Measurements from ENCODE around the gene ARL2.

The ARL2 gene

GRCh38 chr11:65045061-65045460, 31.1 kb downstream of the ARL2 start:
- in situ Hi-C loops (cut with MboI; ENCODE audit: low sequenced_read_pairs): no loop called here

- in situ Hi-C loops (cut with MboI; ENCODE audit: low sequenced_read_pairs): no loop called here
These were observed 31.8 kb downstream of the ARL2 start for GRCh38 chr11:65045728-65046127.

GRCh38 chr11:65047581-65048422, 33.8 kb downstream of the ARL2 start:
- in situ Hi-C loops (cut with MboI; ENCODE audit: low sequenced_read_pairs): no loop called here

GRCh38 chr11:65051398-65051858, 37.5 kb downstream of the ARL2 start:
- in situ Hi-C loops (cut with MboI; ENCODE audit: low sequenced_read_pairs): no loop called here

DNA sequence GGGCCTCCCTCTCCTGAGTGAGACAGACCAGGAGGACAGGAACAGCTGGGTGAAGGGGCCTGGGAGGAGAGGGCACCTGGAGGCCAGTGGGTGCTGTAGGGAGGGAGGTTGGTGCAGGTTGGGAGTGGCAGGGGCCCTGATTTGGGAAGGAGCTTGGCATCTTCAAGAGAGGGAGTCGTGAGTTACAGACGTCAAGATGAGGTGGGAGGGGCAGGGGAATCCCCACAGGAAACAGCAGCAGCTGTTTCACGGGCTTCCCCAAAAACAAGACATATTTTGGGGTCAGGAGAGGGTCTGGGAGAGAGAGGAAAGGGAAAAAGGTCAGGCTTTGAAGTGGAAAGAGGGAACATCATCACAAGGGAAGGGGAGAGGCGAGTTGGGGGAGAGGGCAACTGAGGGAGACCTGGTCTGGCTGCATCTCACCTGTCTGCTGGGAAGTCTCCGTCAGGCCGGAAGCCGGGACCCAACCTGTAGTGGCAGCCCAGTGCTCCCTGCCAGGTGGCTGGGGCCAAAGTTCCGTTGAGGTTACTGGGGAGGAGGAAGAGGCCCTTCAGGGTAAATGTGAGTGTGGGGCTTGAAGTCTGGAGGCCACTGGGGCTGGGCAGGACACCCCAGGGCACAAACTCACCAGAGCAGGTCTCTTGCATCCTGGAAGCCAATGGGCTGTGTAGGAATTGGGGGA, 40.0 kb downstream of the ARL2 start:
- in situ Hi-C loops (cut with MboI; ENCODE audit: low sequenced_read_pairs): no loop called here

DNA sequence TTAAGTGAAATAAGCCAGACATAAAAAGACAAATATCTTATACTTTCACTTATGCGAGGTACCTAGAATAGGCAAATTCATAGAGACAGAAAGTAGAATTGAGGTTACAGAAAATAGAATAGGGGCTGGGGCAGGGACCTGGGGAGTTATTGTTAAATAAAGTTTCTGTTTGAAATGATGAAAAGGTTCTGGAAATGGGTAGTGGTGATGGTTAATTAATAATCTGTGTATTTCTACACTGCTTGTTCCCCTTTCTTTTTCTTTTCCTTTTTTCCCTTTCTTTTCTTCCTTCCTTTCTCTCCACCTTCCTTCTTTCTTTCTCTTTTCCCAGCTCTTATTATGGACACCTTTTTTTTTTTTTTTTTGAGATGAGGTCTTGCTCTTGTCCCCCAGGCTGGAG, 41.6 kb downstream of the ARL2 start:
- in situ Hi-C loops (cut with MboI; ENCODE audit: low sequenced_read_pairs): no loop called here

GRCh38 chr11:65056999-65057398, 43.0 kb downstream of the ARL2 start:
- in situ Hi-C loops (cut with MboI; ENCODE audit: low sequenced_read_pairs): no loop called here

- in situ Hi-C loops (cut with MboI; ENCODE audit: low sequenced_read_pairs): no loop called here
These were observed 43.6 kb downstream of the ARL2 start for GRCh38 chr11:65057526-65057925.

- in situ Hi-C loops (cut with MboI; ENCODE audit: low sequenced_read_pairs): no loop called here
These were observed 44.1 kb downstream of the ARL2 start for GRCh38 chr11:65058012-65058411.

DNA sequence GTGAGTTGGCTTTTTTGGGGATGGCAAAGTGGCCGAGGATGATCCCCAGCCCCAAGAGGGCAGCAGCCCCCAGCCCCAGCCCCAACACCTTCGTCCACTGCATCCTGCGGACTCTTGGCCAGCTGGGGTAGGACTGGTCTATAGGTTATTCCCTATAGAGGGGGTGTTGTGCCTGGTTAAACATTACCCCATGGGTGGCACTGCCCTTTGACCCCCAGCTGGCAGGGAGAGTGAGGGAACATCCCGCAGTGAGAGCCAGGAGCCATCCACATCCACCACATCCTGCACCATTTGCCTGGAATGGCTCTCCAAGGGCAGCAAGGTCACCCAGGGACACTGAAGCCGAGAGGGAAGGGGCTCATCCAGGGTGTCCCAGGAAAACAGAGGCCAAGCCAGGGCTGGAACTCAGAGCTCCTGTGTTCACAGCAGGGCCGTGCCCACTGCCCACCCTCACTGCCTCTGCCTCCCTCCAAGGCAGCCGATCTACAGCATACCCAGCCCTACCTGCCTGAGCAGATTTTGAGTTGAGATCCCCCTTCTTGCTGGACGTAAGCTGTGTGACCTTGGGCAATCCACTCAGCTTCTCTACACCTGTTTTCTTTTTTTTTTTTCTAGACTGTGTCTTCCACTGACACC, 44.6 kb downstream of the ARL2 start, which contains the start of gene NAALADL1:
Gene NAALADL1 (minus strand): TSS at position 135 of the 636 bp plus-strand sequence. CDS start 32 bp downstream, at position 103.
- in situ Hi-C loops (cut with MboI; ENCODE audit: low sequenced_read_pairs): no loop called here

DNA sequence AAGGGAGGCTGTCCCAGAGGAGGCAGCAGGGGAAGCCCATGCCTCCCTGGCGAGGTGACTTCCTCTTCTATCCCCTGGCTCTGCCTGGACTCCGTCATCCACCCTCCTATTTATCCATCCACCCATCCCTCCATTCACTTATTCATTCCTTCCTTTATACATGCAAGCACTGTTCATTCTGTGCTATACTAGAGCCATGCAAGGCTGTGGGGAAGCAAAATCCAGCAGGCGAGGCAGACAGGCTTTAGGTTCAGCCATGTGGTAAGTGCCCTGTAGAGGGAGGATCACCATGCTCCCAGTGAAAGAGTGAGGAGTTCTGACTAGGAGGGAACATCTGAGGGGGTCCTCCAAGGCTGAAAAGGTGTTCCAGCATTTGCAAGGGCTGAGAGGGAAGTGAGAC, 45.6 kb downstream of the ARL2 start:
- in situ Hi-C loops (cut with MboI; ENCODE audit: low sequenced_read_pairs): no loop called here

DNA sequence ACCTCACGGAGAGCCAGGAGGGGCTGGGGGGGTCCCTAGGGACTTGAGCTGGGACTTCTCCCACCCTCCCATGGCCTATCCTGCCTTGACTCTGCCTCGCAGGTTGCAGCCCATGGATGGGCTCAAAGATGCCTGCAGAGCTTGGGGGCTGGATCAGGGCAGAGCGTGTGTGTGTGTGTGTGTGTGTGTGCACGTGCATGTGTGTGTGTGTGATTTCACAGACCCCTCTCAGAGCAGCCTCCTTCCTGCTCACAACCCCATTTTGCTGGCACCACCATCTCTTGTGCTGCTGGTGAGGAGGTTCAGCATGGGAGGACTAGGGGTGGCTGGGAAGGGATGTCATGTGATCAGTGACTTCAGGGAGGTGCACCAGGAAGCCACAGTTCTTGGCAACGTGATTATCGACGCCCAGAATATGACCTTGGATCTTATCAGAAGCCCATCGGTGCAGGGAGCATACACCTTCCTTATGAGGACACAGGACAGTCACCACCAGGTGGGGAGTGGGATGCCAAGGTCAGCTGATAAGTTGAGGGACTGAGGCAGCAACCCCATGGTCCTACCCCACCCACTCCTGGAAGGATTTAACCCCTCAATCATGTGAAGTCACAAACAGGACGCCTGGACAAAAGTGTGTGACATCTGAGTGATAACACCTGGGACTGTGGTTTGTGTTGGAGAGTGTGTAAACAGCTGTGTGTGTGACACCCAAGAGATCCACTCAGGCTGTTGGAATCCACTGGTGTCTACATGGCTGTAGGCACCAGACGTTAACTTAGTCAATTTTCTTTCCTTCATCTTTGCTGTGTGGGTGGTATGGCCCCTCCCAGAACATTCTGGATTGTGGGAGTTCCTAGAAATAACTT, 46.2 kb downstream of the ARL2 start:
- in situ Hi-C loops (cut with MboI; ENCODE audit: low sequenced_read_pairs): no loop called here

DNA sequence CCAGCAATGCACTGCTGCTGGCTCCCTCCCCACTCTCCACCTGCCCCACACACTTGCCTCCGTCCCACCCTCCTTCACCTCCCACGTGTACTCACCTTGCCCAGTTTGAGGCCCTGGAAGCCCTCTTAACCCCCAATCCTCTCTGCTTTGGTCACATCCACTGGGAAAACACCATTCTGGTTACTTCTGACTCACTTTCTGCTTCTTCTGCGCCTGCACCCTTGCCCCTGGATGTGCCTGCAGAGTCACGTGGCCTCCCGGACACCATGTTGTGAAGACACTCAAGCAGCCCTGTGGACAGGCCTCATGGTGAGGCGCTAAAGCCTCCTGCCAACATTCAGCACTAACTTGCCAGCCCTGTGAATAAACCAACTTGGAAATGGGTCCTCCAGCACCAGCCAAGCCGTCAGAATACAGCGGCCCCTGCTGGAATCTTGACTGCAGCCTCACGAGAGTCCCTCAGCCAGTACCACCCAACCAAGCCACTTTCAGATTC, 47.0 kb downstream of the ARL2 start:
- in situ Hi-C loops (cut with MboI; ENCODE audit: low sequenced_read_pairs): no loop called here

- in situ Hi-C loops (cut with MboI; ENCODE audit: low sequenced_read_pairs): no loop called here
These were observed 49.6 kb downstream of the ARL2 start for GRCh38 chr11:65063532-65063931.

GRCh38 chr11:65064847-65065240, 50.9 kb downstream of the ARL2 start:
- in situ Hi-C loops (cut with MboI; ENCODE audit: low sequenced_read_pairs): no loop called here

- in situ Hi-C loops (cut with MboI; ENCODE audit: low sequenced_read_pairs): no loop called here
These were observed 51.9 kb downstream of the ARL2 start for GRCh38 chr11:65065851-65066250.

- in situ Hi-C loops (cut with MboI; ENCODE audit: low sequenced_read_pairs): no loop called here
These were observed 52.4 kb downstream of the ARL2 start for GRCh38 chr11:65066315-65066714.

GRCh38 chr11:65066805-65067291, 52.9 kb downstream of the ARL2 start:
- in situ Hi-C loops (cut with MboI; ENCODE audit: low sequenced_read_pairs): no loop called here

DNA sequence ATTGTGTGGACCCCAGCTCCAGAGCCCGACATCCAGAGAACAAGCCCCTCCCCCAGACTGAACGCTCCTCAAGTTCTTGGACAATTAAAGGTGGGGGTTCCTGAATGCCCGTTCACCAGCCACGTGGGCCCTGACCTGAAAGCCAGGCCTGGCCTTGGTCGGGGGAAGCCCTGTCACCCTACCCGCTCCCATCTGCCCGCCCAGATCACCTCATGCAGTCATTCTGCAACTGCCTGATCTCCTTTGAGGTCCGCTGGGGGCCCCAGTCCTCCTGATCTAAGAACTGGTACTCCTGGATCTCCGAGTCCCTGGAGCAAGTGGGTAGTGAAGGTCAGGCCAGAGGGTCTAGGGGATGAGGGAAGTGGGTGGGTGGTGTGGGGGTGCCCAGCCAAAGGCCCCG, 53.5 kb downstream of the ARL2 start:
- in situ Hi-C loops (cut with MboI; ENCODE audit: low sequenced_read_pairs): no loop called here

GRCh38 chr11:65069217-65069616, 55.3 kb downstream of the ARL2 start:
- in situ Hi-C loops (cut with MboI; ENCODE audit: low sequenced_read_pairs): no loop called here

Data from HL-60/S4 treated with phorbol 12-myristate 13-acetate at 8.2 ng/mL for 4 days and 3 days (cell line).